ENCODE measurements around the gene SUN1. TPM values are rescaled to one million over a fixed set of nuclear protein-coding genes. Genes with fewer than 3 reads are reported as not detected.
"Not testable (repeated sequence)": the region's sequence is repeated elsewhere in the genome, so short reads cannot be mapped to it uniquely, and the experiment has no call there.

SUN1 gene
- total RNA-seq, 5 donors from 2014 or later (not counting 1 experiment from before 2014, with no cell fraction given) = 90.8 to 299 (median 279) TPM

DNA sequence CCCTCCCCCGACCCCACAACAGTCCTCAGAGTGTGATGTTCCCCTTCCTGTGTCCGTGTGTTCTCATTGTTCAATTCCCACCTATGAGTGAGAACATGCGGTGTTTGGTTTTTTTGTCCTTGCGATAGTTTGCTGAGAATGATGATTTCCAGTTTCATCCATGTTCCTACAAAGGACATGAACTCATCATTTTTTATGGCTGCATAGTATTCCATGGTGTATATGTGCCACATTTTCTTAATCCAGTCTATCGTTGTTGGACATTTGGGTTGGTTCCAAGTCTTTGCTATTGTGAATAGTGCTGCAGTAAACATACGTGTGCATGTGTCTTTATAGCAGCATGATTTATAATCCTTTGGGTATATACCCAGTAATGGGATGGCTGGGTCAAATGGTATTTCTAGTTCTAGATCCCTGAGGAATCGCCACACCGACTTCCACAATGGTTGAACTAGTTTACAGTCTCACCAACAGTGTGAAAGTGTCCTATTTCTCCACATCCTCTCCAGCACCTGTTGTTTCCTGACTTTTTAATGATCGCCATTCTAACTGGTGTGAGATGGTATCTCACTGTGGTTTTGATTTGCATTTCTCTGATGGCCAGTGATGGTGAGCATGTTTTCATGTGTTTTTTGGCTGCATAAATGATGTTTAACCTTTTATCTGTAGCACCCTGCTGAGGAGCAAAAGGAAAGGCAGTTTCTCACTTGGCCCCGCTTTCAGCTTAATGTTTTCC lies 35.7 kb upstream of the SUN1 start:
- CTCF ChIA-PET = interaction anchor here in 1 of 2 donors (0.5 kb wide), 1 partner anchor 28 kb away, joined by 3 read pairs; no protein-coding TSS in a partner anchor
- ATAC-seq (replicated peaks in 1 of 4); H3K36me3 Mint-ChIP-seq; H3K9me3 Mint-ChIP-seq; H3K27me3 Mint-ChIP-seq; H3K36me3 ChIP-seq (ENCODE audit: control insufficient read depth in 2 of 2, extremely low read depth in 1 of 2, insufficient read depth in 1 of 2, low read length in 1 of 2); H3K9me3 ChIP-seq; H3K27ac ChIP-seq (ENCODE audit: low read length); H3K4me1 ChIP-seq (ENCODE audit: control insufficient read depth in 1 of 2, extremely low read depth in 1 of 2, insufficient read depth in 2 of 2, low read length in 2 of 2); H3K4me3 ChIP-seq (ENCODE audit: control insufficient read depth in 1 of 2, extremely low read depth in 1 of 2, low read length in 1 of 2); POLR2A ChIA-PET; H3K4me3 Mint-ChIP-seq; H3K27me3 ChIP-seq (replicated peaks in 1 of 2; ENCODE audit: control insufficient read depth in 2 of 2, extremely low read depth in 1 of 2, insufficient read depth in 2 of 2, low read length in 1 of 2); DNase-seq; H3K27ac Mint-ChIP-seq; H3K4me1 Mint-ChIP-seq: not testable (repeated sequence)
- 100% methylated on average over 1 of the region's 10 CpGs for WGBS (ENCODE audit: insufficient coverage)

DNA sequence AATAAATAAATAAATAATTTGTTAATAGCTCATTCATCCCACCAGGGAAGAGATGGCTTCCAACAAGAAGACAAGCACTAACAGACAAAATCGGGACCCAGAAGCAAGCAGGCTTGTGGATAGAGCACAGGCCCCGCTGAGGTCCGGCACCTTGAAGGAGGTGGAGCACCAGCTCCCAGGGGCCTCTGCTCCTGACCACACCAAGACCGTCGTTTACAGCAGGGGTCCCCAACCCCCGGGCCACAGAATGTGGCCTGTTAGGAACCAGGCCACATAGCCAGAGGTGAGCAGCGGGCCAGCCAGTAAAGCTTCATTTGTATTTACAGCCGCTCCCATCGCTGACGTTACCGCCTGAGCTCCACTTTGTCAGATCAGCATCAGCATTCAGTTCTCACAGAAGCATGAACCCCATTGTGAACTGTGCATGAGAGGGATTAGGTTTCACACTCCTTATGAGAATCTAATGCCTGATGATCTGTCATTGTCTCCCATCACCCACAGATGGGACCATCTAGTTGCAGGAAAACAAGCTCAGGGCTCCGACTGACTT lies 33.3 kb upstream of the SUN1 start:
- H3K27ac Mint-ChIP-seq = no peak overlapping the region
- no peaks in the 10 kb centered on the region for H3K4me1 Mint-ChIP-seq
- H3K4me3 Mint-ChIP-seq = no peak overlapping the region
- no peaks in the 10 kb centered on the region for H3K36me3 Mint-ChIP-seq
- H3K4me3 ChIP-seq (ENCODE audit: control insufficient read depth in 1 of 2, extremely low read depth in 1 of 2, low read length in 1 of 2) = no peak overlapping the region
- no peaks in the 10 kb centered on the region for H3K9me3 Mint-ChIP-seq
- no peaks in the 10 kb centered on the region for H3K9me3 ChIP-seq
- H3K36me3 ChIP-seq (ENCODE audit: control insufficient read depth in 2 of 2, extremely low read depth in 1 of 2, insufficient read depth in 1 of 2, low read length in 1 of 2) = no peaks in the 10 kb centered on the region
- no peak for DNase-seq
- H3K27me3 ChIP-seq (replicated peaks in 1 of 2; ENCODE audit: control insufficient read depth in 2 of 2, extremely low read depth in 1 of 2, insufficient read depth in 2 of 2, low read length in 1 of 2) = peaks cover 0 to 7% of the 10 kb centered on the region in 2 experiments
- H3K27ac ChIP-seq (ENCODE audit: low read length) = no peak overlapping the region
- ChIA-PET POLR2A (no interaction called here), CTCF (no interaction called here)
- H3K27me3 Mint-ChIP-seq = no peaks in the 10 kb centered on the region
- WGBS (ENCODE audit: insufficient coverage) = 98% methylated on average over 7 of the region's 12 CpGs
- H3K4me1 ChIP-seq (ENCODE audit: control insufficient read depth in 1 of 2, extremely low read depth in 1 of 2, insufficient read depth in 2 of 2, low read length in 2 of 2) = no peaks in the 10 kb centered on the region
- ATAC-seq (replicated peaks in 1 of 4) = no peak

DNA sequence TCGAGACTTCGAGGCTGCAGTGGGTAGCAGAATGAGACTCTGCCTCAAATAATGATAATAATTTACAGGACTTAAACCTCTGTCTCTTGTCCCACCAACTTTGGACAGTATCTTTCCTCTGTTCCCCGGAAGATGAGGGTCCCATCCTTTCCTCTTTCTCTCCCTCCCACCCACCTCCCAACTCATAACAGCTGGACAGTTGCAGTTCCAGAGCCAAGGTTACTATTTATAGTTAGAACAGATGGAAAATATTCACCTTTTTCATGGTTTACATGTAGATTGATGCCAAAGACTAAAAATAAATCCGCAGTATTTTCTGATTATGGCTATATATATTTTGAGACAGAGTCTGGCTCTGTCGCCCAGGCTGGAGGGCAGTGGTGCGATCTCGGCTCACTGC lies 31.6 kb upstream of the SUN1 start:
- no peaks in the 10 kb centered on the region for H3K36me3 Mint-ChIP-seq
- H3K4me3 Mint-ChIP-seq = no peak overlapping the region
- DNase-seq = no peak
- ChIA-PET POLR2A (no interaction called here), CTCF (interaction anchor here in 1 of 2 donors (0.6 kb wide), 1 partner anchor 268 kb away, joined by 7 read pairs; no protein-coding TSS in a partner anchor)
- ATAC-seq (replicated peaks in 1 of 4) = no peak
- no peaks in the 10 kb centered on the region for H3K4me1 Mint-ChIP-seq
- WGBS (ENCODE audit: insufficient coverage) = no CpG with 5 or more reads among the region's 7 CpGs
- no peaks in the 10 kb centered on the region for H3K27me3 Mint-ChIP-seq
- no peaks in the 10 kb centered on the region for H3K9me3 Mint-ChIP-seq
- H3K27me3 ChIP-seq (replicated peaks in 1 of 2; ENCODE audit: control insufficient read depth in 2 of 2, extremely low read depth in 1 of 2, insufficient read depth in 2 of 2, low read length in 1 of 2) = peaks cover 0 to 7% of the 10 kb centered on the region in 2 experiments
- no peak overlapping the region for H3K4me3 ChIP-seq (ENCODE audit: control insufficient read depth in 1 of 2, extremely low read depth in 1 of 2, low read length in 1 of 2)
- no peak overlapping the region for H3K27ac Mint-ChIP-seq
- no peaks in the 10 kb centered on the region for H3K9me3 ChIP-seq
- H3K27ac ChIP-seq (ENCODE audit: low read length) = no peak overlapping the region
- no peaks in the 10 kb centered on the region for H3K4me1 ChIP-seq (ENCODE audit: control insufficient read depth in 1 of 2, extremely low read depth in 1 of 2, insufficient read depth in 2 of 2, low read length in 2 of 2)
- no peaks in the 10 kb centered on the region for H3K36me3 ChIP-seq (ENCODE audit: control insufficient read depth in 2 of 2, extremely low read depth in 1 of 2, insufficient read depth in 1 of 2, low read length in 1 of 2)

DNA sequence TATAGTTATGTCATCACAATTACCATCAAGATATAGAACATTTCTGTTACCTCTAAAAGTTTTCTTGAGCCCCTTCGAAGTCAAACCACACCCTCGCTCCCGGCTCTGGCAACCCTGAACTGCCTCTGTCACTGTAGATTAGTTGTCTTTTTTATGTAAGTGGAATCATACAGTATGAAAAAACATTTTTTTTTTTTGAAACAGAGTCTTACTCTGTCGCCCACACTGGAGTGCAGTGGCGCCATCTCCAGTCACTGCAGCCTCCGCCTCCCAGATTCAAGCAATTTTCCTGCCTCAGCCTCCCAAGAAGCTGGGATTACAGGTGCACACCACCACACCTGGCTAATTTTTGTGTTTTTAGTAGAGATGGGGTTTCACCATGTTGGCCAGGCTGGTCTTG lies 30.9 kb upstream of the SUN1 start:
- H3K4me3 ChIP-seq (ENCODE audit: control insufficient read depth in 1 of 2, extremely low read depth in 1 of 2, low read length in 1 of 2); H3K27me3 ChIP-seq (replicated peaks in 1 of 2; ENCODE audit: control insufficient read depth in 2 of 2, extremely low read depth in 1 of 2, insufficient read depth in 2 of 2, low read length in 1 of 2); H3K36me3 Mint-ChIP-seq; H3K27ac ChIP-seq (ENCODE audit: low read length); H3K36me3 ChIP-seq (ENCODE audit: control insufficient read depth in 2 of 2, extremely low read depth in 1 of 2, insufficient read depth in 1 of 2, low read length in 1 of 2); H3K4me3 Mint-ChIP-seq; H3K4me1 ChIP-seq (ENCODE audit: control insufficient read depth in 1 of 2, extremely low read depth in 1 of 2, insufficient read depth in 2 of 2, low read length in 2 of 2); H3K27ac Mint-ChIP-seq; POLR2A ChIA-PET; H3K27me3 Mint-ChIP-seq; H3K9me3 ChIP-seq; DNase-seq; H3K4me1 Mint-ChIP-seq; H3K9me3 Mint-ChIP-seq; ATAC-seq (replicated peaks in 1 of 4): not testable (repeated sequence)
- CTCF ChIA-PET = interaction anchor here in 1 of 2 donors (0.6 kb wide), 1 partner anchor 267 kb away, joined by 7 read pairs; no protein-coding TSS in a partner anchor
- WGBS (ENCODE audit: insufficient coverage) = no CpG with 5 or more reads among the region's 6 CpGs

DNA sequence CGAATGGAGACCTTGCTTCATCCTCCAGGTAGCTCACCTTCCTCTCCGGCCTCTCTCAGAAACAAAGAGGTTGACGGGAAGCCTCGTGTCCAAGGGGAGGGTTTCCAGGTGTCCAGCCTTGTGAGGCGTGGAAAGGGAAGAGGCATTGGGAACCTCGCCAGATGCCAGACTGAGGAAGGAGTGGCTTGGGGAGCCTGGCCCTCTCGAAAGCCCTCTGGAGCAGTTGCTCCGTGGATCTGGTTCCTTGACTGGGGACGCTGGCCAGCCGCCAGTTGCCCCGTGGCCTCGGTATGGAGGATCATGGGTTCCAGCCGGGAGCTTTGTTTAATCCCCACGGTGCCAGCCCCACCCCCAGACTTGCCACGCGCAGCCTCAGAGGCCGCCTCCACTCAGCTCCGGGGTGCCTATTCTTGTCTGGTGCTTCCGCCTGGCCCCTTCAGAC lies 30.3 kb upstream of the SUN1 start:
- Histone ChIP-seq H3K9me3 (no peaks in the 10 kb centered on the region), H3K27me3 (replicated peaks in 1 of 2; ENCODE audit: control insufficient read depth in 2 of 2, extremely low read depth in 1 of 2, insufficient read depth in 2 of 2, low read length in 1 of 2) (peaks cover 0 to 7% of the 10 kb centered on the region in 2 experiments), H3K4me3 (ENCODE audit: control insufficient read depth in 1 of 2, extremely low read depth in 1 of 2, low read length in 1 of 2) (no peak overlapping the region), H3K27ac (ENCODE audit: low read length) (no peak overlapping the region), H3K36me3 (ENCODE audit: control insufficient read depth in 2 of 2, extremely low read depth in 1 of 2, insufficient read depth in 1 of 2, low read length in 1 of 2) (no peaks in the 10 kb centered on the region), H3K4me1 (ENCODE audit: control insufficient read depth in 1 of 2, extremely low read depth in 1 of 2, insufficient read depth in 2 of 2, low read length in 2 of 2) (no peaks in the 10 kb centered on the region)
- ATAC-seq (replicated peaks in 1 of 4) (no peak), DNase-seq (no peak)
- Mint-ChIP-seq H3K9me3 (no peaks in the 10 kb centered on the region), H3K36me3 (no peaks in the 10 kb centered on the region), H3K4me1 (no peaks in the 10 kb centered on the region), H3K4me3 (no peak overlapping the region), H3K27ac (no peak overlapping the region), H3K27me3 (no peaks in the 10 kb centered on the region)
- ChIA-PET POLR2A (no interaction called here), CTCF (no interaction called here)
- WGBS (ENCODE audit: insufficient coverage) = 90% methylated on average over 13 of the region's 19 CpGs

DNA sequence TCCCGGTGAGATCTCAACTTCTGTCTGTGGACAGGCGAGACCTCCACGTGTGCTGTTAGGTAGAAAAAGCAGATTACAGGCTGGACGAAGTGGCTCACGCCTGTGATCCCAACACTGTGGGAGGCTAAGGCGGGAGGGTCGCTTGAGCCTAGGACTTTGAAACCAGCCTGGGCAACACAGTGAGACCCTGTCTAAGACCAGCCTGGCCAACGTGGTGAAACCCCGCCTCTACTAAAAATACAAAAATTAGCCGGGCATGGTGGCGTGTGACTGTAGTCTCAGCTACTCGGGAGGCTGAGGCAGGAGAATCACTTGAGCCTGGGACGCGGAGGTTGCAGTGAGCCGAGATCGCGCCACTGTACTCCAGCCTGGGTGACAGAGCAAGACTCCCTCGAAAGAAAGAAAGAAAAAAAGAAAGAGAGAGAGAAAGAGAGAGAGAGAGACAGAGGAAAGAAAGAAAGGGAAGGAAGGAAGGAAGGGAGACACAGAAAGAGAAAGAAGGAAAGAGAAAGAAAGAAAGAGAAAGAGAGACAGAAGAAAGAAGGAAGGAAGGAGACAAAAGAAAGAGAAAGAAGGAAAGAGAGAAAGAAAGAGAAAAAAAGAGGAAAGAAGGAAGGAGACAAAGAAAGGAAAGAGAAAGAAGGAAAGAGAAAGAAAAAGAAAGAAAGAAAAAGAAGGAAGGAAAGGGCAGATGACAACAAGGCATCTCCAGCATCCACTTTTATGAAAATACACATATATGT lies 29.6 kb upstream of the SUN1 start:
- no peaks in the 10 kb centered on the region for H3K4me1 Mint-ChIP-seq
- no peak for DNase-seq
- H3K4me3 Mint-ChIP-seq = no peak overlapping the region
- H3K36me3 Mint-ChIP-seq = no peaks in the 10 kb centered on the region
- Histone ChIP-seq H3K9me3 (no peaks in the 10 kb centered on the region), H3K36me3 (ENCODE audit: control insufficient read depth in 2 of 2, extremely low read depth in 1 of 2, insufficient read depth in 1 of 2, low read length in 1 of 2) (no peaks in the 10 kb centered on the region), H3K4me3 (ENCODE audit: control insufficient read depth in 1 of 2, extremely low read depth in 1 of 2, low read length in 1 of 2) (no peak overlapping the region), H3K27ac (ENCODE audit: low read length) (no peak overlapping the region), H3K4me1 (ENCODE audit: control insufficient read depth in 1 of 2, extremely low read depth in 1 of 2, insufficient read depth in 2 of 2, low read length in 2 of 2) (no peaks in the 10 kb centered on the region), H3K27me3 (replicated peaks in 1 of 2; ENCODE audit: control insufficient read depth in 2 of 2, extremely low read depth in 1 of 2, insufficient read depth in 2 of 2, low read length in 1 of 2) (peaks cover 0 to 7% of the 10 kb centered on the region in 2 experiments)
- H3K27me3 Mint-ChIP-seq = no peaks in the 10 kb centered on the region
- no peak for ATAC-seq (replicated peaks in 1 of 4)
- ChIA-PET CTCF (no interaction called here), POLR2A (no interaction called here)
- H3K9me3 Mint-ChIP-seq = no peaks in the 10 kb centered on the region
- WGBS (ENCODE audit: insufficient coverage) = 92% methylated on average over 17 of the region's 18 CpGs
- H3K27ac Mint-ChIP-seq = no peak overlapping the region

Measured in T-cell (primary cell).